ENCODE data around the gene SLC5A12.
"Not testable (repeated sequence)": the region's sequence is repeated elsewhere in the genome, so short reads cannot be mapped to it uniquely, and the experiment has no call there.

SLC5A12 gene

GRCh38 chr11:26649884-26650283 is 72.0 kb downstream of the SLC5A12 start:
- peak; percentile 78 for DNase-seq

DNA sequence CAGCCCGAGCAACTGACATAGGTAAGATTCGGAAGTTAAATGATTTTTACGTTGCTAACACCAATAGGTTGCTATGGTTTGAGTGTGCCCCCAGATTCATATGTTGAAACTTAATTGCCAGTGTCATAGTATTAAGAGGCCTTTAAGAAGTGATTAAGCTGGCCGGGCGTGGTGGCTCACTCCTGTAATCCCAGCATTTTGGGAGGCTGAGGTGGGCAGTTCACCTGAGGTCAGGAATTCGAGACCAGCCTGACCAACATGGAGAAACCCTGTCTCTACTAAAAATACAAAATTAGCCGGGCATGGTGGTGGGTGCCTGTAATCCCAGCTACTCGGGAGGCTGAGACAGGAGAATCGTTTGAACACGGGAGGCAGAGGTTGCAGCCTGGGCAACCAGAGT is 78.5 kb downstream of the SLC5A12 start:
- not testable (repeated sequence) for DNase-seq

GRCh38 chr11:26632691-26633159 is 89.1 kb downstream of the SLC5A12 start:
- no peak for DNase-seq

GRCh38 chr11:26626346-26626745 is 95.5 kb downstream of the SLC5A12 start:
- no peak for DNase-seq

DNA sequence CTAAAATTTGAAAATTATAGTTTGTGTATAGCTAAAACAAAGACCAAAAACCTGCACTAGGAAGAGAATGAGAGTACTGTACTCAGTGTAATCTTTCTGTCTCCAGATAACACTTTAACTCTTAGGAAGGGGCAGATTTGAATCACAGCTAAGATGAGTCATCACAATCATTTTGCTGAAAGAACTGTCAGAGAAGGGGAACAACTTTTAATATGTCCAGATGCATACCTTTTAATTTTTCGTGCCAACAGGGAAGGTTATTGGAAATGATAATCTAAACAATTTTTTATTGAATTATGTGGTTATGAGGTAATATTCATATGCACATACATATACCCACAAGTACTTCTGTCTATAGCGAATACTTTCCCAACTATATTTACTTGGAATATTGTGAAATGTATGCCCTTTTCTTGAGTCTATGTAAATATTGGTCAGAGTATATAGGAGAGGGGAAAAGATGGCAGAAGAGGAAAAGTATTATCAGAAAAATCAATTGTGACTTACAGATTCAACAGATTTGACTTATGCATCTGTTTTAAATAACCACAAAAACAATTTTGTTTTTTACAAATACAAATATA is 98.7 kb downstream of the SLC5A12 start:
- no peak for DNase-seq

GRCh38 chr11:26622181-26622580 is 99.7 kb downstream of the SLC5A12 start:
- DNase-seq: no peak

- peak; percentile 77 for DNase-seq
Measured at GRCh38 chr11:26621132-26621531, 100.7 kb downstream of the SLC5A12 start.

- no peak for DNase-seq
Measured at GRCh38 chr11:26620282-26621045, 101.4 kb downstream of the SLC5A12 start.

DNA sequence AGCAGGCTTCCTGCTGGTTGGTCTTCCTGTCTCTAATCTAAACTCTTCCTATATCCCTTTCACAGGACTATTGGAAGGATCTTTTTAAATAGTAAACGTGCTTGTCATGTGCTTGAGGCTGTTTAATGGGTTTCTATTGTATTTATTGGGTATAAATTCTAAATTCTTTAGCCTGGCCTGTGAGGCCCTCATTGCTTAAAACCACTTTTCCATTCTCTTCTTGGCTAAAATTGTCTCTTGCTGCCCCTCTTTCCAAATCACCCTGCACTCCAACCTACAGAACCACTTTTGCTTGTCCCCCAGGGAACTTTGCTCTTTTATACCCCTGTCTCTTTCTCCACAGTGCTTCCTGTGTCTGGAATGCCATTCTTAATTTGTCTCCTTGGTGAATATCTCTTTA is 103.4 kb downstream of the SLC5A12 start:
- no peak for DNase-seq

Data from islet precursor cell (in vitro differentiated cells).